AG04449 (cell line): ENCODE data around the gene REC8.

Experiments
- CTCF ChIA-PET: fragments of 350-600 bp; formaldehyde crosslinking; extraction: SDS; loops from one replicate; lab custom pipeline; 2021; ENCODE audit warnings: antibody characterized with exemption; lab: Yijun Ruan, JAX
- POLR2A ChIA-PET: fragments of 400-600, 350-600 bp; formaldehyde crosslinking; extraction: SDS; loops from one replicate; lab custom pipeline; 2020; ENCODE audit warnings: antibody characterized with exemption, inconsistent platforms; lab: Yijun Ruan, JAX
- DNase-seq: peaks from one replicate; pipeline ENCODE4 v3.0.0-alpha.2; 2010; ENCODE audit warnings: low read depth, low spot score
- H3K4me3 ChIP-seq: 2 replicates; pipeline ENCODE4 v1.5.1; 2011; ENCODE audit warnings: low read depth, mild to moderate bottlenecking, control low read depth, low read length
- CTCF ChIP-seq: IDR thresholded peaks from one replicate; pipeline ENCODE4 v1.5.1; 2011; ENCODE audit warnings: mild to moderate bottlenecking, moderate library complexity, low read length, control low read depth, inconsistent platforms; ENCODE audit not compliant: insufficient read depth; ENCODE audit errors: missing control alignments

REC8 gene

GRCh38 chr14:24127673-24128072, 44.2 kb upstream of the REC8 start:
- H3K4me3 ChIP-seq, result no peak overlapping the region
- DNase-seq, result no peak
- CTCF ChIA-PET, result interaction anchor here (0.9 to 2.3 kb wide), 6 partner anchors 12 to 70 kb away, joined by 3 to 9 read pairs (median 4); partner anchors contain the start of genes EMC9 and IRF9
- TF ChIP-seq CTCF, result no peak
- POLR2A ChIA-PET, result interaction anchor here (1.0 kb wide), 1 partner anchor 8 kb away, joined by 3 read pairs; the partner anchor contains the start of gene PSME1

GRCh38 chr14:24129410-24129998, 42.4 kb upstream of the REC8 start:
- CTCF ChIA-PET, result interaction anchor here (1.7 kb wide), 1 partner anchor 32 kb away, joined by 4 read pairs; the partner anchor contains the start of gene IRF9
- no peak for TF ChIP-seq CTCF
- POLR2A ChIA-PET, result interaction anchor here (0.8 kb wide), 1 partner anchor 15 kb away, joined by 3 read pairs; the partner anchor contains the start of genes DCAF11 and NRL
- H3K4me3 ChIP-seq, result no peak overlapping the region
- DNase-seq, result no peak

- no peak for DNase-seq
- H3K4me3 ChIP-seq, result no peak within 1 kb of the TSS
- ChIA-PET POLR2A (no interaction called here), CTCF (no interaction called here)
- no peak for TF ChIP-seq CTCF
Measured at GRCh38 chr14:24130380-24130716, 41.5 kb upstream of the REC8 start, which contains the start of gene FITM1. TSS of gene FITM1 (plus strand) at chr14:24130659. CDS start at chr14:24131564, 905 bp downstream.

GRCh38 chr14:24130717-24131548, 40.9 kb upstream of the REC8 start:
- DNase-seq, result no peak
- TF ChIP-seq CTCF, result no peak
- CTCF ChIA-PET, result interaction anchor here (0.9 to 1.6 kb wide), 2 partner anchors 15 to 41 kb away, joined by 3 read pairs; no protein-coding TSS in a partner anchor

GRCh38 chr14:24131549-24131966, 40.3 kb upstream of the REC8 start:
- no peak for TF ChIP-seq CTCF
- POLR2A ChIA-PET, result no interaction called here
- CTCF ChIA-PET, result interaction anchor here (0.9 to 1.6 kb wide), 2 partner anchors 15 to 41 kb away, joined by 3 read pairs; no protein-coding TSS in a partner anchor
- no peak overlapping the region for H3K4me3 ChIP-seq
- no peak for DNase-seq

More at GRCh38 chr14:24130717-24131548, 40.9 kb upstream of the REC8 start:
- POLR2A ChIA-PET, result no interaction called here
- H3K4me3 ChIP-seq, result no peak overlapping the region
